Loucy (cell line): ENCODE results near the gene APBA3.

Source experiments
- H2AFZ ChIP-seq: fragments of 200-600 bp; sonication (generic); 2 replicates; pipeline ENCODE4 v1.6.0; 2016; ENCODE audit warnings: antibody characterized with exemption, mild to moderate bottlenecking, low read length, moderate library complexity
- H3F3A ChIP-seq: fragments of 200-600 bp; 2 replicates; pipeline ENCODE4 v1.6.0; 2016; ENCODE audit warnings: antibody characterized with exemption, low read depth, mild to moderate bottlenecking
- H3K27me3 ChIP-seq: fragments of 200-600 bp; sonication (generic); 2 replicates; pipeline ENCODE4 v1.6.1; 2014; ENCODE audit warnings: low read length, mild to moderate bottlenecking; ENCODE audit not compliant: insufficient read depth, poor library complexity, severe bottlenecking
- H3K36me3 ChIP-seq: fragments of 200-600 bp; sonication (generic); 2 replicates; pipeline ENCODE4 v1.6.1; 2016; ENCODE audit warnings: low read length; ENCODE audit not compliant: insufficient read depth
- H3K4me1 ChIP-seq: fragments of 200-600 bp; sonication (generic); 2 replicates; pipeline ENCODE4 v1.5.1; 2014; ENCODE audit warnings: low read length, mild to moderate bottlenecking; ENCODE audit not compliant: insufficient read depth, poor library complexity, severe bottlenecking
- H3K4me2 ChIP-seq: fragments of 200-600 bp; sonication (generic); 2 replicates; pipeline ENCODE4 v1.6.0; 2014; ENCODE audit warnings: antibody characterized with exemption, low read length, low read depth, mild to moderate bottlenecking; ENCODE audit not compliant: poor library complexity, severe bottlenecking
- H3K4me3 ChIP-seq: fragments of 200-600 bp; sonication (generic); 2 replicates; pipeline ENCODE4 v1.5.1; 2014; ENCODE audit warnings: low read length, mild to moderate bottlenecking, mixed read lengths; ENCODE audit not compliant: poor library complexity, severe bottlenecking
- H3K79me2 ChIP-seq: fragments of 200-600 bp; sonication (generic); 2 replicates; pipeline ENCODE4 v1.6.1; 2014; ENCODE audit warnings: low read length; ENCODE audit not compliant: insufficient read depth
- H3K9ac ChIP-seq: fragments of 200-600 bp; sonication (generic); 2 replicates; pipeline ENCODE4 v1.6.0; 2014; ENCODE audit warnings: mild to moderate bottlenecking, low read depth, low read length, moderate library complexity; ENCODE audit not compliant: poor library complexity, severe bottlenecking
- H3K9me2 ChIP-seq: fragments of 200-600 bp; sonication (generic); replicated peaks from 2 replicates; pipeline ENCODE4 v1.6.1; 2016; ENCODE audit warnings: low read depth, low read length, mixed read lengths
- H3K9me3 ChIP-seq: fragments of 200-600 bp; sonication (generic); 2 replicates; pipeline ENCODE4 v1.6.1; 2014; ENCODE audit warnings: mild to moderate bottlenecking, antibody characterized with exemption, low read length, low read depth; ENCODE audit not compliant: insufficient read depth
- H4K20me1 ChIP-seq: fragments of 200-600 bp; sonication (generic); 2 replicates; pipeline ENCODE4 v1.6.0; 2014; ENCODE audit warnings: antibody characterized with exemption, low read length, mild to moderate bottlenecking; ENCODE audit not compliant: insufficient read depth, poor library complexity, severe bottlenecking
- CTCF ChIP-seq: fragments of 200-600 bp; sonication (generic); conservative IDR thresholded peaks from 2 replicates; pipeline ENCODE4 v1.5.1; 2014; ENCODE audit warnings: mild to moderate bottlenecking, antibody characterized with exemption, low read length
- EZH2phosphoT487 ChIP-seq: fragments of 200-600 bp; IDR thresholded peaks from 2 replicates; pipeline ENCODE4 v1.6.1; 2018; ENCODE audit warnings: antibody characterized with exemption, mild to moderate bottlenecking, moderate library complexity, borderline replicate concordance

The APBA3 gene

DNA sequence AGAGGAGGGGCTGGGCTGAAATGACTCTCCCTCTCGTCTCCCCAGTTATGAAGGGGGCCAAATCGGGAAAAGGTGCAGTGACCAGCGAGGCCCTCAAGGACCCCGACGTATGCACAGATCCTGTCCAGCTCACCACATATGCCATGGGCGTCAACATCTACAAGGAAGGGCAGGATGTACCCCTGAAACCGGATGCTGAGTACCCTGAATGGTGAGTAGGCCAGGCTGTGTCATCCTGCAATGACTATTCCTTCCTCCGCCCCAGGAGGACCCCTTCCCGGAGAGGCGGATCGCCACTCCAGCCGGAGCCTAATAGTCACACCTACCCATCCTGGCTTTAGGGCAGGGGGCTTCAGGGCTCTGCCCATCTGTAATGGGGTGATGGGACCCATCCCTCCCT is 3.6 kb upstream of the APBA3 start:
- Histone ChIP-seq H3K9me3 (no peaks in the 10 kb centered on the region), H3K9ac (no peak overlapping the region), H2AFZ (no peak overlapping the region), H3K4me1 (peaks cover 16% of the 10 kb centered on the region), H3F3A (0 out of 2 replicates have a peak, but pooled peaks cover 2% of the 10 kb centered on the region), H3K9me2 (no peaks in the 10 kb centered on the region), H3K36me3 (peaks cover 10% of the 10 kb centered on the region; the same call in 1 of the 2 replicates), H3K4me2 (no peak overlapping the region), H3K4me3 (no peak overlapping the region), H4K20me1 (no peaks in the 10 kb centered on the region), H3K27me3 (no peaks in the 10 kb centered on the region), H3K79me2 (peaks cover 18% of the 10 kb centered on the region)
- TF ChIP-seq EZH2phosphoT487 (no peak), CTCF (no peak)

GRCh38 chr19:3762501-3763459 is 1.3 kb upstream of the APBA3 start, which contains the start of gene MRPL54:
TSS of gene MRPL54 (plus strand) at chr19:3762682. CDS start at chr19:3762701, 19 bp downstream.
- Histone ChIP-seq H3K36me3 (peaks cover 6% of the 10 kb centered on the region; the same call in 1 of the 2 replicates), H3K9me2 (no peaks in the 10 kb centered on the region), H4K20me1 (no peaks in the 10 kb centered on the region), H3K79me2 (peaks cover 32% of the 10 kb centered on the region), H3K4me2 (peak within 1 kb of the TSS; percentile 96), H3F3A (0 out of 2 replicates have a peak, but pooled peaks cover 2% of the 10 kb centered on the region), H3K9ac (peak within 1 kb of the TSS; percentile 96), H2AFZ (peak within 1 kb of the TSS; percentile 98), H3K4me3 (peak within 1 kb of the TSS; percentile 98), H3K27me3 (no peaks in the 10 kb centered on the region), H3K4me1 (peaks cover 23% of the 10 kb centered on the region), H3K9me3 (no peaks in the 10 kb centered on the region)
- TF ChIP-seq CTCF (no peak), EZH2phosphoT487 (no peak)

- Histone ChIP-seq H3K27me3 (no peaks in the 10 kb centered on the region), H3K79me2 (peaks cover 36% of the 10 kb centered on the region), H3K9me2 (no peaks in the 10 kb centered on the region), H3F3A (0 out of 2 replicates have a peak, but pooled peaks cover 2% of the 10 kb centered on the region), H3K9me3 (no peaks in the 10 kb centered on the region), H3K4me2 (peak overlapping the region; percentile 96), H3K4me3 (peak overlapping the region; percentile 98), H3K36me3 (peaks cover 2% of the 10 kb centered on the region; the same call in 1 of the 2 replicates), H2AFZ (peak overlapping the region; percentile 98; the same call in 1 of the 2 replicates), H3K9ac (peak overlapping the region; percentile 96), H4K20me1 (no peaks in the 10 kb centered on the region), H3K4me1 (peaks cover 23% of the 10 kb centered on the region)
- TF ChIP-seq CTCF (no peak), EZH2phosphoT487 (no peak)
Measured at GRCh38 chr19:3762130-3762473, 610 bp upstream of the APBA3 start.
